Bronchial epithelial cell (primary cell): ENCODE results near the gene GPX2. TPM values are rescaled to one million over a fixed set of nuclear protein-coding genes. Genes with fewer than 3 reads are reported as not detected.
"Not testable (repeated sequence)": the region's sequence is repeated elsewhere in the genome, so short reads cannot be mapped to it uniquely, and the experiment has no call there.

Experiments
- DNase-seq: peaks from one replicate; pipeline ENCODE4 v3.0.0-alpha.2; 2010; ENCODE audit warnings: low read depth
- FAIRE-seq: peaks from 2 replicates; lab custom pipeline; 2011; peaks lifted over from hg19 to GRCh38; lab: Jason Lieb, UNC
- H3K27me3 ChIP-seq: 2 replicates; pipeline ENCODE4 v1.5.1; 2011; ENCODE audit warnings: low read length; ENCODE audit not compliant: control insufficient read depth, insufficient read depth
- H3K36me3 ChIP-seq: 2 replicates; pipeline ENCODE4 v1.5.1; 2011; ENCODE audit warnings: low read length; ENCODE audit not compliant: control insufficient read depth, insufficient read depth
- H3K4me3 ChIP-seq: 2 replicates; pipeline ENCODE4 v1.5.1; 2011; ENCODE audit warnings: mild to moderate bottlenecking, low read depth, low read length, control low read depth
- CTCF ChIP-seq: IDR thresholded peaks from 2 replicates; pipeline ENCODE4 v1.5.1; 2011; ENCODE audit warnings: mild to moderate bottlenecking, moderate library complexity, low read length, control low read depth, inconsistent platforms; ENCODE audit not compliant: insufficient read depth, severe bottlenecking
- total RNA-seq: library from RNA; depleted of rRNA; stranded (reverse); fragments of >200 nt; gene quantifications from 2 replicates; pipeline ENCODE4 v1.2.1, GENCODE V29; 2014

GPX2 gene
- total RNA-seq, 1 donor from 2014 or later, result 1.3 TPM

- no peak for TF ChIP-seq CTCF
- Histone ChIP-seq H3K27me3 (no peaks in the 10 kb centered on the region), H3K4me3 (peak overlapping the region; percentile 84), H3K36me3 (no peaks in the 10 kb centered on the region)
- FAIRE-seq (no peak), DNase-seq (no peak)
Observed at GRCh38 chr14:64915029-64915424, 27.5 kb downstream of the GPX2 start.

- Histone ChIP-seq H3K27me3 (no peaks in the 10 kb centered on the region), H3K4me3 (peak within 1 kb of the TSS; percentile 84), H3K36me3 (no peaks in the 10 kb centered on the region)
- FAIRE-seq (peak; percentile 64), DNase-seq (peak; percentile 98)
- no peak for TF ChIP-seq CTCF
Observed at GRCh38 chr14:64914237-64915028, 28.1 kb downstream of the GPX2 start, which contains the start of gene CHURC1. TSS of gene CHURC1 (plus strand) at chr14:64914455. CDS start at chr14:64914496, 41 bp downstream.

GRCh38 chr14:64913477-64913876 lies 29.1 kb downstream of the GPX2 start:
- H3K27me3 ChIP-seq, DNase-seq, FAIRE-seq, H3K4me3 ChIP-seq, H3K36me3 ChIP-seq: not testable (repeated sequence)

GRCh38 chr14:64912261-64912660 lies 30.3 kb downstream of the GPX2 start:
- no peak for DNase-seq
- Histone ChIP-seq H3K36me3 (no peaks in the 10 kb centered on the region), H3K27me3 (no peaks in the 10 kb centered on the region), H3K4me3 (no peak overlapping the region)
- no peak for FAIRE-seq
- no peak for TF ChIP-seq CTCF

- TF ChIP-seq CTCF, result peak; percentile 38
- DNase-seq (peak; percentile 44), FAIRE-seq (no peak)
- H3K27me3 ChIP-seq, result no peaks in the 10 kb centered on the region
- no peaks in the 10 kb centered on the region for H3K36me3 ChIP-seq
- H3K4me3 ChIP-seq, result no peak overlapping the region
Observed at GRCh38 chr14:64910847-64911495, 31.6 kb downstream of the GPX2 start.

- no peak for DNase-seq
- no peak overlapping the region for H3K4me3 ChIP-seq
- no peak for FAIRE-seq
Observed at GRCh38 chr14:64906022-64906421, 36.5 kb downstream of the GPX2 start.

More at GRCh38 chr14:64906022-64906421, 36.5 kb downstream of the GPX2 start:
- no peak for TF ChIP-seq CTCF
- Histone ChIP-seq H3K27me3 (no peaks in the 10 kb centered on the region), H3K36me3 (no peaks in the 10 kb centered on the region)
